ENCODE results near the gene MATR3. TPM values are rescaled to one million over a fixed set of nuclear protein-coding genes. Genes with fewer than 3 reads are reported as not detected.

The MATR3 gene
- polyA plus RNA-seq, 1 donor from 2014 or later: 1,016 TPM

- Histone ChIP-seq H3K4me3 (ENCODE audit: low read length) (no peak overlapping the region), H3K36me3 (ENCODE audit: insufficient read depth, low read length) (no peaks in the 10 kb centered on the region), H3K9ac (ENCODE audit: low read length) (no peak overlapping the region), H3K79me2 (replicated peaks; ENCODE audit: insufficient read depth, low read length) (no peaks in the 10 kb centered on the region), H3F3A (ENCODE audit: insufficient read depth, low read length, poor library complexity, severe bottlenecking) (no peaks in the 10 kb centered on the region), H3K27me3 (ENCODE audit: insufficient read depth, low read depth, low read length) (peaks cover 5% of the 10 kb centered on the region), H3K9me2 (ENCODE audit: insufficient read depth, low read length) (no peaks in the 10 kb centered on the region), H2AFZ (ENCODE audit: low read depth, low read length) (no peak overlapping the region), H4K20me1 (ENCODE audit: insufficient read depth) (no peaks in the 10 kb centered on the region), H3K9me3 (ENCODE audit: low read length) (no peaks in the 10 kb centered on the region), H3K4me2 (ENCODE audit: low read length) (no peak overlapping the region), H3K27ac (ENCODE audit: low read length) (no peak overlapping the region)
- no peak for TF ChIP-seq RAD21 (conservative IDR thresholded peaks at IDR 0.05)
- TF ChIP-seq MXI1 (conservative IDR thresholded peaks at IDR 0.05; ENCODE audit: poor library complexity, severe bottlenecking): peak; percentile 5
These were observed 20.8 kb upstream of the MATR3 start for GRCh38 chr5:139272471-139273321.

GRCh38 chr5:139273322-139273571 is 20.3 kb upstream of the MATR3 start:
- H3K4me3 ChIP-seq (ENCODE audit: low read length): peak overlapping the region; percentile 61
- H3K36me3 ChIP-seq (ENCODE audit: insufficient read depth, low read length): no peaks in the 10 kb centered on the region
- H3K27ac ChIP-seq (ENCODE audit: low read length): no peak overlapping the region
- no peak for TF ChIP-seq SMC3 (conservative IDR thresholded peaks at IDR 0.05; ENCODE audit: poor library complexity)
- TF ChIP-seq EP300 (conservative IDR thresholded peaks at IDR 0.05; ENCODE audit: poor library complexity, severe bottlenecking): no peak
- TF ChIP-seq CTCF (IDR thresholded peaks at IDR 0.05; ENCODE audit: poor library complexity, severe bottlenecking): no peak
- TF ChIP-seq MXI1 (conservative IDR thresholded peaks at IDR 0.05; ENCODE audit: poor library complexity, severe bottlenecking): no peak
- no peak for TF ChIP-seq POLR2AphosphoS5 (IDR thresholded peaks at IDR 0.05)
- TF ChIP-seq REST (IDR thresholded peaks at IDR 0.05; ENCODE audit: borderline replicate concordance): no peak
- TF ChIP-seq RAD21 (conservative IDR thresholded peaks at IDR 0.05): no peak
- no peak for TF ChIP-seq EZH2 (IDR thresholded peaks at IDR 0.05; ENCODE audit: borderline replicate concordance, insufficient read depth, low read length, poor library complexity, severe bottlenecking)
- TF ChIP-seq TAF1 (IDR thresholded peaks at IDR 0.05; ENCODE audit: low read depth): no peak
- H3F3A ChIP-seq (ENCODE audit: insufficient read depth, low read length, poor library complexity, severe bottlenecking): no peaks in the 10 kb centered on the region
- no peak overlapping the region for H3K4me2 ChIP-seq (ENCODE audit: low read length)
- no peaks in the 10 kb centered on the region for H3K9me2 ChIP-seq (ENCODE audit: insufficient read depth, low read length)
- H3K27me3 ChIP-seq (ENCODE audit: insufficient read depth, low read depth, low read length): peaks cover 5% of the 10 kb centered on the region
- H3K9me3 ChIP-seq (ENCODE audit: low read length): no peaks in the 10 kb centered on the region
- no peaks in the 10 kb centered on the region for H3K79me2 ChIP-seq (replicated peaks; ENCODE audit: insufficient read depth, low read length)
- peak overlapping the region; percentile 37 for H3K9ac ChIP-seq (ENCODE audit: low read length)
- no peaks in the 10 kb centered on the region for H4K20me1 ChIP-seq (ENCODE audit: insufficient read depth)
- H2AFZ ChIP-seq (ENCODE audit: low read depth, low read length): no peak overlapping the region
